Testis (tissue), 2 donors: ENCODE results near the gene TMEM174.

ENCODE experiments used
- CTCF ChIP-seq, 3 experiments: fragments of 450-650 bp in 2 of 3; fragments of 200-600 bp in 1 of 3; sonication (generic) in 1 of 3; IDR thresholded peaks; one replicate each; pipeline ENCODE4 v1.5.1; 2016 to 2019; ENCODE audit warnings: antibody characterized with exemption in 3 of 3, mild to moderate bottlenecking in 2 of 3, moderate library complexity in 1 of 3
- POLR2A ChIP-seq: fragments of 450-650 bp; IDR thresholded peaks from one replicate; pipeline ENCODE4 v1.6.1; 2017; ENCODE audit warnings: antibody characterized with exemption, mild to moderate bottlenecking, moderate library complexity

GRCh38 chr5:73137563-73138530 is 35.1 kb upstream of the TMEM174 start:
- TF ChIP-seq CTCF (IDR thresholded peaks at IDR 0.05) (no peak), POLR2A (no peak)
